Tibial nerve (tissue), 4 donors: ENCODE data around the gene SLC16A10. TPM values are rescaled to one million over a fixed set of nuclear protein-coding genes. Genes with fewer than 3 reads are reported as not detected.

ENCODE experiments used
- DNase-seq, 2 donors: peaks; one replicate each; pipeline ENCODE4 v3.0.0-alpha.2; 2019; ENCODE audit warnings: low spot score in 2 of 2
- H3K27ac ChIP-seq, 4 donors: fragments of 200-600 bp; sonication (generic) in 3 of 4; one replicate each; pipeline ENCODE4 v1.5.1; 2017 to 2019; ENCODE audit warnings: mild to moderate bottlenecking in 1 of 4
- H3K27me3 ChIP-seq, 2 donors: fragments of 200-600 bp; sonication (generic) in 1 of 2; one replicate each; pipeline versions ENCODE4 v1.5.1 to v1.6.0; 2017 to 2019
- H3K36me3 ChIP-seq, 3 donors: fragments of 200-600 bp; sonication (generic); one replicate each; pipeline ENCODE4 v1.5.1; 2018 to 2019
- H3K4me1 ChIP-seq, 4 donors: fragments of 200-600 bp; sonication (generic) in 3 of 4; one replicate each; pipeline ENCODE4 v1.5.1; 2017 to 2019
- H3K4me3 ChIP-seq, 4 donors: fragments of 200-600 bp; sonication (generic) in 3 of 4; one replicate each; pipeline ENCODE4 v1.5.1; 2017 to 2019; ENCODE audit warnings: mild to moderate bottlenecking in 1 of 4, moderate library complexity in 1 of 4
- H3K9me3 ChIP-seq, 4 donors: fragments of 200-600 bp; sonication (generic) in 3 of 4; one replicate each; pipeline ENCODE4 v1.5.1; 2017 to 2019
- EP300 ChIP-seq, 2 donors: sonication (generic); formaldehyde crosslinking; IDR thresholded peaks; one replicate each; pipeline ENCODE4 v1.6.1; 2017; ENCODE audit warnings: antibody characterized with exemption in 2 of 2, mild to moderate bottlenecking in 1 of 2
- POLR2A ChIP-seq, 2 donors: fragments of 450-650 bp; IDR thresholded peaks; one replicate each; pipeline ENCODE4 v1.6.1; 2017; ENCODE audit warnings: antibody characterized with exemption in 2 of 2, mild to moderate bottlenecking in 2 of 2, moderate library complexity in 2 of 2
- WGBS, 2 donors: methylation state at CpG; one replicate each; pipeline ENCODE4 v1.1.5; 2018; 5-methylcytosine and 5-hydroxymethylcytosine counted together
- total RNA-seq, 4 donors: library from RNA; depleted of rRNA; stranded (reverse); fragments of >200 nt; gene quantifications; one replicate each; pipeline ENCODE4 v1.1.0, GENCODE V29; 2016
- TF ChIP-seq, protein P1 (sequence below), 5 experiments: fragments of 200-600 bp in 3 of 5; fragments of 450-650 bp in 2 of 5; sonication (generic) in 3 of 5; IDR thresholded peaks; one replicate each; pipeline ENCODE4 v1.5.1; 2016 to 2019; ENCODE audit warnings: antibody characterized with exemption in 5 of 5, mild to moderate bottlenecking in 3 of 5, moderate library complexity in 2 of 5

The SLC16A10 gene
- total RNA-seq, 4 donors from 2014 or later = 0.20 to 32.7 (median 1.3) TPM

DNA sequence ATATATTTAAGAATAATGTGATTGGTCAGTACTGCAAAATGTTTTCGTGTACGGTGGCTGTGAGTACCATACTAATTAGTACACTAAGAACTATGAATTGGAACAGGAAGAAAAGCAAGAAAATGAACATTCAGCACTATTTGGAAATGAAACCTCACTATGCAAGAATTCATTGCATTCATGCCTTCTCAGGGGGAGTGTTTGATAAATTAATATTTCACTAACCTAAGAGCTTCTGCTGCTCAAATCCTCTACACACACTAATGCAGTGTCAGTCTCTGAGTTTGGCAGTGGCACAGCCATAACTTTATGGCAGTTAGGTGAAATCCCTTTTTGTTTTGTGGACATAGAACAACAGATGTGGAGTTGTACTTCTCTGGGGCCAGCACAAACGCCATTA lies 60.1 kb downstream of the SLC16A10 start:
- Histone ChIP-seq H3K27me3 (no peaks in the 10 kb centered on the region), H3K27ac (no peak overlapping the region), H3K4me3 (no peak overlapping the region), H3K4me1 (no peaks in the 10 kb centered on the region), H3K36me3 (no peaks in the 10 kb centered on the region), H3K9me3 (no peaks in the 10 kb centered on the region)
- TF ChIP-seq POLR2A (IDR thresholded peaks at IDR 0.05) (no peak), EP300 (IDR thresholded peaks at IDR 0.05) (no peak)
- TF ChIP-seq, protein P1, sequence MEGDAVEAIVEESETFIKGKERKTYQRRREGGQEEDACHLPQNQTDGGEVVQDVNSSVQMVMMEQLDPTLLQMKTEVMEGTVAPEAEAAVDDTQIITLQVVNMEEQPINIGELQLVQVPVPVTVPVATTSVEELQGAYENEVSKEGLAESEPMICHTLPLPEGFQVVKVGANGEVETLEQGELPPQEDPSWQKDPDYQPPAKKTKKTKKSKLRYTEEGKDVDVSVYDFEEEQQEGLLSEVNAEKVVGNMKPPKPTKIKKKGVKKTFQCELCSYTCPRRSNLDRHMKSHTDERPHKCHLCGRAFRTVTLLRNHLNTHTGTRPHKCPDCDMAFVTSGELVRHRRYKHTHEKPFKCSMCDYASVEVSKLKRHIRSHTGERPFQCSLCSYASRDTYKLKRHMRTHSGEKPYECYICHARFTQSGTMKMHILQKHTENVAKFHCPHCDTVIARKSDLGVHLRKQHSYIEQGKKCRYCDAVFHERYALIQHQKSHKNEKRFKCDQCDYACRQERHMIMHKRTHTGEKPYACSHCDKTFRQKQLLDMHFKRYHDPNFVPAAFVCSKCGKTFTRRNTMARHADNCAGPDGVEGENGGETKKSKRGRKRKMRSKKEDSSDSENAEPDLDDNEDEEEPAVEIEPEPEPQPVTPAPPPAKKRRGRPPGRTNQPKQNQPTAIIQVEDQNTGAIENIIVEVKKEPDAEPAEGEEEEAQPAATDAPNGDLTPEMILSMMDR (IDR thresholded peaks at IDR 0.05) = no peak
- WGBS, 2 donors = 63 to 77% methylated on average over 3 of the region's 3 CpGs
- DNase-seq = no peak

DNA sequence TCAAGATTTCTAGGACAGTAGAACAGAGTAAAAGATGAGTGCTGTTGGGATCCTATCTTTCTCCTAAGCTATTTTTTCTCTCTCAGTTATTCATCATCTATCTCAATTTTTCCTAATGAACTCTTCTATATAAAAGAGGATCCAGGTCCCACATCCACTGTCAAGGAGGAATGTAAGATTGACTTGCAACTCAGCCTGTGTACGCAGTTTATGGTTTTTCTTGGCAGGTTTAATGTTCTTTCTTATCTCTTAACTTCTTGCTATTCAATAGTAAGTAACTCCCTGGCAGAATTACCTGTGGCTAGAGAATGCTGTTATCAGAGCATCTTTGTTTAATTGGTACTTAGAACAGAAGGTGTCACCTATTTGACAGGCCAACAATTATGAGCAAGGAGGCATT lies 60.8 kb downstream of the SLC16A10 start:
- WGBS, 2 donors = 74 to 96% methylated on average over 1 of the region's 1 CpG
- DNase-seq = no peak
- TF ChIP-seq, protein P1 (IDR thresholded peaks at IDR 0.05) = no peak
- Histone ChIP-seq H3K9me3 (no peaks in the 10 kb centered on the region), H3K27ac (no peak overlapping the region), H3K36me3 (no peaks in the 10 kb centered on the region), H3K4me1 (no peaks in the 10 kb centered on the region), H3K27me3 (no peaks in the 10 kb centered on the region), H3K4me3 (no peak overlapping the region)

DNA sequence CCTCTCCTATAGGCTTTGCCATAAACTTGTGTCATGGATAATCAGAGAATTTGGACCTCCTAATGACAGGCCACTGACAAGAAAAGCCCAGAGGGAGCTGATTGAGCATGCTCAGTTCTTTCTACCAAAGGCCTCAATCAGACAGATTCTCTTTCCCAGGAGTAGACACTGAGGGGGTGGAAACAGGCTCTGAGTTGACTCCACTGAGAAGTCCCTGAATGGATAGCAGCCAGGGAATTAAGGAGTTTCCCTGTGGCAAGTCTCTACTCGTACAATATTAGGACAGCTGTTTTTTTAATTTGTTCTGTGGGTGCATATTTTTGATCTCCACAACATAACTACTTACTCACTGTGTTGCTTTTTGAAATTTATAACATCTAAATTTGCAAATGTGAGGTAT lies 63.3 kb downstream of the SLC16A10 start:
- Histone ChIP-seq H3K4me3 (no peak overlapping the region), H3K27ac (no peak overlapping the region), H3K27me3 (no peaks in the 10 kb centered on the region), H3K36me3 (no peaks in the 10 kb centered on the region), H3K4me1 (no peaks in the 10 kb centered on the region), H3K9me3 (no peaks in the 10 kb centered on the region)
- TF ChIP-seq, protein P1 (IDR thresholded peaks at IDR 0.05) = no peak
- TF ChIP-seq POLR2A (IDR thresholded peaks at IDR 0.05) (no peak), EP300 (IDR thresholded peaks at IDR 0.05) (no peak)
- no peak for DNase-seq
- 17 to 18% methylated on average over 1 of the region's 1 CpG for WGBS, 2 donors

DNA sequence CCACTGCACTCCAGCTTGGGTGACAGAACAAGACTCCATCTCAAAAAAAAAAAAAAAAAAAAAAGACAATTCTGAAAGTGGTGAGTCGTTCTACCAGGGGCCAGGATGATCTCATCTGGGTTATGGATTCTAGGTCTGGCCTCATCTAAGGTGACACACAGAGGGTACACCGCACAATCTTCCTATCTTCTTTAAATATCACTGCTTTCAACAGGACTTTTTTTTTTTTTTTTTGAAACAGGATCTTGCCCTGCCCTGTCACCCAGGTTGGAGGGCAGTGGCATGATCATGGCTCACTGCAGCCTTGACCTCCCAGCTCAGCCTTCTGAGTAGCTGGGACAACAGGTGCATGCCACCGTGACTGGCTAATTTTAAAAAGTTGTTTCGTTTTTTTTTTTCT lies 67.7 kb downstream of the SLC16A10 start:
- WGBS, 2 donors = 88 to 91% methylated on average over 4 of the region's 4 CpGs
- Histone ChIP-seq H3K4me1 (no peaks in the 10 kb centered on the region), H3K4me3 (no peak overlapping the region), H3K36me3 (no peaks in the 10 kb centered on the region), H3K9me3 (no peaks in the 10 kb centered on the region), H3K27ac (no peak overlapping the region), H3K27me3 (no peaks in the 10 kb centered on the region)
- no peak for DNase-seq
- TF ChIP-seq POLR2A (IDR thresholded peaks at IDR 0.05) (no peak), EP300 (IDR thresholded peaks at IDR 0.05) (no peak)
- TF ChIP-seq, protein P1 (IDR thresholded peaks at IDR 0.05) = no peak

DNA sequence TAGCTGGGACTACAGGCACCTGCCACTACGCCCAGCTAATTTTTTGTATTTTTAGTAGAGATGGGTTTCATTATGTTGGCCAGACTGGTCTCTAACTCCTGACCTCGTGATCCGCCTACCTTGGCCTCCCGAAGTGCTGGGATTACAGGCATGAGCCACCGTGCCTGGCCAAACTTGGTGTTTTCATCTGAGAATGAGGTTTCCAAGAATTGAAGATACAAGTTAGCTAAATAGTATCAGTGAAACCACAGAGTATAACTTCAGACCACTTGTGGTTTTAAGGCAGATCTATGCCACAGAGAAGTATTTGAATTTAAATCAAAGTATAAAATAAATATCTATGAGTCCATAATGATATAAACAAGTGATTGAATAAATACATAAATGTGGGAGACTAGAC lies 70.1 kb downstream of the SLC16A10 start:
- WGBS, 2 donors = 88 to 93% methylated on average over 5 of the region's 5 CpGs
- no peak for DNase-seq
- Histone ChIP-seq H3K9me3 (peaks cover 0 to 4% (median 0%) of the 10 kb centered on the region in 4 donors), H3K27me3 (no peaks in the 10 kb centered on the region), H3K4me1 (no peaks in the 10 kb centered on the region), H3K4me3 (no peak overlapping the region), H3K27ac (no peak overlapping the region), H3K36me3 (no peaks in the 10 kb centered on the region)
- TF ChIP-seq, protein P1 (IDR thresholded peaks at IDR 0.05) = no peak
- TF ChIP-seq EP300 (IDR thresholded peaks at IDR 0.05) (no peak), POLR2A (IDR thresholded peaks at IDR 0.05) (no peak)
